Upper lobe of right lung (tissue), 1 donor: ENCODE results near the gene PAX5. TPM values are rescaled to one million over a fixed set of nuclear protein-coding genes. Genes with fewer than 3 reads are reported as not detected.

ENCODE experiments used
- ATAC-seq: fragments of 200-7000 bp; cut with Tn5 transposase; one replicate; pipeline ENCODE4 v1.9.1; 2020; ENCODE audit warnings: mild to moderate bottlenecking, moderate library complexity
- DNase-seq: peaks from one replicate; pipeline ENCODE4 v3.0.0-alpha.2; 2020
- H3K27ac ChIP-seq: fragments of 200-600 bp; one replicate; pipeline ENCODE4 v1.8.0; 2022
- H3K27me3 ChIP-seq: fragments of 200-600 bp; one replicate; pipeline ENCODE4 v1.8.0; 2022; ENCODE audit warnings: mild to moderate bottlenecking
- H3K36me3 ChIP-seq: fragments of 200-600 bp; one replicate; pipeline ENCODE4 v1.8.0; 2022
- H3K4me1 ChIP-seq: fragments of 200-600 bp; one replicate; pipeline ENCODE4 v1.8.0; 2022
- H3K4me3 ChIP-seq: fragments of 200-600 bp; one replicate; pipeline ENCODE4 v1.8.0; 2022; ENCODE audit warnings: mild to moderate bottlenecking
- H3K9me3 ChIP-seq: fragments of 200-600 bp; one replicate; pipeline ENCODE4 v1.8.0; 2022
- CTCF ChIP-seq: fragments of 200-600 bp; IDR thresholded peaks from one replicate; pipeline ENCODE4 v1.8.0; 2022; ENCODE audit warnings: antibody characterized with exemption
- intact Hi-C: fragments of 100-400 bp; cut with DNase I; formaldehyde crosslinking; loops from one replicate; pipeline ENCODE4 v1.11.0; 2022
- total RNA-seq: library from RNA; stranded (reverse); fragmentation: NEBNext Ultra II Directional; extraction: Animal tissue kit (Norgen Biotek cat#: 25700); gene quantifications from one replicate; pipeline ENCODE4 v1.2.1, GENCODE V29; 2021
- donor health status: DM: no; HTN: yes; CAD: no; lungs with severe emphysema.

Gene PAX5
- total RNA-seq, 1 donor from 2014 or later = 0.23 TPM

GRCh38 chr9:36911037-36911436, 123.0 kb downstream of the PAX5 start:
- H3K27me3 ChIP-seq = peaks cover 38% of the 10 kb centered on the region
- no peak for TF ChIP-seq CTCF
- no peaks in the 10 kb centered on the region for H3K4me1 ChIP-seq
- intact Hi-C loops = no loop called here
- H3K36me3 ChIP-seq = no peaks in the 10 kb centered on the region
- no peak for ATAC-seq
- no peak overlapping the region for H3K27ac ChIP-seq
- no peak for DNase-seq
- H3K4me3 ChIP-seq = no peak overlapping the region
- no peaks in the 10 kb centered on the region for H3K9me3 ChIP-seq

- Histone ChIP-seq H3K27me3 (peaks cover 8% of the 10 kb centered on the region), H3K36me3 (no peaks in the 10 kb centered on the region), H3K9me3 (no peaks in the 10 kb centered on the region), H3K4me1 (no peaks in the 10 kb centered on the region), H3K27ac (no peak overlapping the region), H3K4me3 (no peak overlapping the region)
- no peak for ATAC-seq
- intact Hi-C loops = no loop called here
- no peak for DNase-seq
- TF ChIP-seq CTCF = no peak
Observed at GRCh38 chr9:36906492-36906891, 127.6 kb downstream of the PAX5 start.

GRCh38 chr9:36905101-36906066, 128.7 kb downstream of the PAX5 start:
- no peak for TF ChIP-seq CTCF
- H3K27ac ChIP-seq = no peak overlapping the region
- H3K36me3 ChIP-seq = no peaks in the 10 kb centered on the region
- H3K4me1 ChIP-seq = no peaks in the 10 kb centered on the region
- no peaks in the 10 kb centered on the region for H3K27me3 ChIP-seq
- intact Hi-C loops = no loop called here
- ATAC-seq = no peak
- no peak for DNase-seq
- H3K9me3 ChIP-seq = no peaks in the 10 kb centered on the region
- no peak overlapping the region for H3K4me3 ChIP-seq

- Histone ChIP-seq H3K4me1 (no peaks in the 10 kb centered on the region), H3K27ac (no peak overlapping the region), H3K9me3 (no peaks in the 10 kb centered on the region), H3K27me3 (no peaks in the 10 kb centered on the region), H3K36me3 (no peaks in the 10 kb centered on the region), H3K4me3 (no peak overlapping the region)
- intact Hi-C loops = no loop called here
- ATAC-seq = peak; percentile 13
- DNase-seq = no peak
- TF ChIP-seq CTCF = no peak
Observed at GRCh38 chr9:36903541-36904435, 130.3 kb downstream of the PAX5 start.

- intact Hi-C loops = no loop called here
- DNase-seq = no peak
- ATAC-seq = no peak
Observed at GRCh38 chr9:36902861-36903524, 131.1 kb downstream of the PAX5 start.

More at GRCh38 chr9:36902861-36903524, 131.1 kb downstream of the PAX5 start:
- H3K4me3 ChIP-seq = no peak overlapping the region
- H3K4me1 ChIP-seq = no peaks in the 10 kb centered on the region
- no peaks in the 10 kb centered on the region for H3K36me3 ChIP-seq
- no peak overlapping the region for H3K27ac ChIP-seq
- no peaks in the 10 kb centered on the region for H3K9me3 ChIP-seq
- no peaks in the 10 kb centered on the region for H3K27me3 ChIP-seq
- no peak for TF ChIP-seq CTCF
